ENCODE measurements around the gene DNM1L. TPM values are rescaled to one million over a fixed set of nuclear protein-coding genes. Genes with fewer than 3 reads are reported as not detected.
A peak's percentile ranks its signal among the peaks of the same experiment; 100 is the strongest.

DNM1L gene
- polyA plus RNA-seq, 2 of the 4 experiments (the other 2 are of a cell fraction) = 67.0 to 121 TPM

- ATAC-seq = no peak
- no peak overlapping the region for H3K4me3 ChIP-seq
- POLR2A ChIA-PET = no interaction called here
- no peak for TF ChIP-seq MAZ (IDR thresholded peaks at IDR 0.05; ENCODE audit: borderline replicate concordance, low read depth, low read length)
- no peak for TF ChIP-seq PHF8 (IDR thresholded peaks at IDR 0.05; ENCODE audit: borderline replicate concordance, low read depth)
- no peak for TF ChIP-seq EHMT2 (IDR thresholded peaks at IDR 0.05; ENCODE audit: low read depth)
- TF ChIP-seq HEYL (CRISPR knock-in tag; IDR thresholded peaks at IDR 0.05) = no peak
- no peak for TF ChIP-seq ZFP36 (IDR thresholded peaks at IDR 0.05; ENCODE audit: borderline replicate concordance, partially characterized antibody)
- no peak for TF ChIP-seq NR3C1 (IDR thresholded peaks at IDR 0.05)
- TF ChIP-seq, protein P1, sequence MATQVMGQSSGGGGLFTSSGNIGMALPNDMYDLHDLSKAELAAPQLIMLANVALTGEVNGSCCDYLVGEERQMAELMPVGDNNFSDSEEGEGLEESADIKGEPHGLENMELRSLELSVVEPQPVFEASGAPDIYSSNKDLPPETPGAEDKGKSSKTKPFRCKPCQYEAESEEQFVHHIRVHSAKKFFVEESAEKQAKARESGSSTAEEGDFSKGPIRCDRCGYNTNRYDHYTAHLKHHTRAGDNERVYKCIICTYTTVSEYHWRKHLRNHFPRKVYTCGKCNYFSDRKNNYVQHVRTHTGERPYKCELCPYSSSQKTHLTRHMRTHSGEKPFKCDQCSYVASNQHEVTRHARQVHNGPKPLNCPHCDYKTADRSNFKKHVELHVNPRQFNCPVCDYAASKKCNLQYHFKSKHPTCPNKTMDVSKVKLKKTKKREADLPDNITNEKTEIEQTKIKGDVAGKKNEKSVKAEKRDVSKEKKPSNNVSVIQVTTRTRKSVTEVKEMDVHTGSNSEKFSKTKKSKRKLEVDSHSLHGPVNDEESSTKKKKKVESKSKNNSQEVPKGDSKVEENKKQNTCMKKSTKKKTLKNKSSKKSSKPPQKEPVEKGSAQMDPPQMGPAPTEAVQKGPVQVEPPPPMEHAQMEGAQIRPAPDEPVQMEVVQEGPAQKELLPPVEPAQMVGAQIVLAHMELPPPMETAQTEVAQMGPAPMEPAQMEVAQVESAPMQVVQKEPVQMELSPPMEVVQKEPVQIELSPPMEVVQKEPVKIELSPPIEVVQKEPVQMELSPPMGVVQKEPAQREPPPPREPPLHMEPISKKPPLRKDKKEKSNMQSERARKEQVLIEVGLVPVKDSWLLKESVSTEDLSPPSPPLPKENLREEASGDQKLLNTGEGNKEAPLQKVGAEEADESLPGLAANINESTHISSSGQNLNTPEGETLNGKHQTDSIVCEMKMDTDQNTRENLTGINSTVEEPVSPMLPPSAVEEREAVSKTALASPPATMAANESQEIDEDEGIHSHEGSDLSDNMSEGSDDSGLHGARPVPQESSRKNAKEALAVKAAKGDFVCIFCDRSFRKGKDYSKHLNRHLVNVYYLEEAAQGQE (IDR thresholded peaks at IDR 0.05) = no peak
- no peak for TF ChIP-seq RCOR1 (IDR thresholded peaks at IDR 0.05; ENCODE audit: low read depth, low read length)
- no peak for TF ChIP-seq KDM5A (IDR thresholded peaks at IDR 0.05)
- TF ChIP-seq TP53 (CRISPR knock-in tag; IDR thresholded peaks at IDR 0.05) = no peak
- TF ChIP-seq, protein P2, sequence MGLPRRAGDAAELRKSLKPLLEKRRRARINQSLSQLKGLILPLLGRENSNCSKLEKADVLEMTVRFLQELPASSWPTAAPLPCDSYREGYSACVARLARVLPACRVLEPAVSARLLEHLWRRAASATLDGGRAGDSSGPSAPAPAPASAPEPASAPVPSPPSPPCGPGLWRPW (IDR thresholded peaks at IDR 0.05) = no peak
- no peak for TF ChIP-seq NPAS2 (CRISPR knock-in tag; IDR thresholded peaks at IDR 0.05; ENCODE audit: borderline replicate concordance)
- TF ChIP-seq POLR2A (IDR thresholded peaks at IDR 0.05; ENCODE audit: low read length) = no peak
- no peak for TF ChIP-seq USF2 (IDR thresholded peaks at IDR 0.05)
- no peak for TF ChIP-seq CBX2 (IDR thresholded peaks at IDR 0.05; ENCODE audit: borderline replicate concordance, low read depth)
- no peak for TF ChIP-seq FOSL2 (IDR thresholded peaks at IDR 0.05)
- TF ChIP-seq FOSL2 (CRISPR knock-in tag; IDR thresholded peaks at IDR 0.05) = no peak
- no peak for TF ChIP-seq ELK1 (IDR thresholded peaks at IDR 0.05; ENCODE audit: low read depth, low read length)
- no peaks in the 10 kb centered on the region for H3K4me1 ChIP-seq
- no peak overlapping the region for H3K4me2 ChIP-seq
- no peak for FAIRE-seq
- H3K27ac ChIP-seq = no peak overlapping the region
- DNase-seq (ENCODE audit: low read depth in 1 of 2, low spot score in 1 of 2) = no peak
- no peaks in the 10 kb centered on the region for H3K9me3 ChIP-seq
- CTCF ChIA-PET = no interaction called here
- WGBS (ENCODE audit: missing lambda C conversion rate) = 89% methylated on average over 2 of the region's 2 CpGs
Observed at GRCh38 chr12:32726286-32726685, 47.2 kb downstream of the DNM1L start.

- ChIA-PET POLR2A (no interaction called here), CTCF (no interaction called here)
- DNase-seq (ENCODE audit: low read depth in 1 of 2, low spot score in 1 of 2) (peak in 1 of 2 experiments; percentile 6), ATAC-seq (peak; percentile 50 to 63; a peak in 3 of 6 replicates), FAIRE-seq (no peak)
- Histone ChIP-seq H3K4me2 (no peak overlapping the region), H3K4me1 (no peaks in the 10 kb centered on the region), H3K27ac (no peak overlapping the region), H3K9me3 (no peaks in the 10 kb centered on the region), H3K4me3 (no peak overlapping the region)
- TF ChIP-seq ESRRA (IDR thresholded peaks at IDR 0.05; ENCODE audit: borderline replicate concordance, low read length) (no peak), FOSL2 (IDR thresholded peaks at IDR 0.05) (no peak), FOSL2 (CRISPR knock-in tag; IDR thresholded peaks at IDR 0.05) (no peak), USF2 (IDR thresholded peaks at IDR 0.05) (no peak)
- WGBS (ENCODE audit: missing lambda C conversion rate) = 85% methylated on average over 3 of the region's 3 CpGs
Observed at GRCh38 chr12:32727237-32727636, 48.1 kb downstream of the DNM1L start.

Measured in A549 (cell line).